ENCODE results near the gene DCLK2.
"Not testable (repeated sequence)": the region's sequence is repeated elsewhere in the genome, so short reads cannot be mapped to it uniquely, and the experiment has no call there.

Gene DCLK2

GRCh38 chr4:150164055-150164454 lies 85.8 kb downstream of the DCLK2 start:
- no peak for DNase-seq
- TF ChIP-seq GATA1 (IDR thresholded peaks at IDR 0.05; ENCODE audit: low read depth, low read length) (no peak), POLR2A (IDR thresholded peaks at IDR 0.05; ENCODE audit: low read length) (no peak)

DNA sequence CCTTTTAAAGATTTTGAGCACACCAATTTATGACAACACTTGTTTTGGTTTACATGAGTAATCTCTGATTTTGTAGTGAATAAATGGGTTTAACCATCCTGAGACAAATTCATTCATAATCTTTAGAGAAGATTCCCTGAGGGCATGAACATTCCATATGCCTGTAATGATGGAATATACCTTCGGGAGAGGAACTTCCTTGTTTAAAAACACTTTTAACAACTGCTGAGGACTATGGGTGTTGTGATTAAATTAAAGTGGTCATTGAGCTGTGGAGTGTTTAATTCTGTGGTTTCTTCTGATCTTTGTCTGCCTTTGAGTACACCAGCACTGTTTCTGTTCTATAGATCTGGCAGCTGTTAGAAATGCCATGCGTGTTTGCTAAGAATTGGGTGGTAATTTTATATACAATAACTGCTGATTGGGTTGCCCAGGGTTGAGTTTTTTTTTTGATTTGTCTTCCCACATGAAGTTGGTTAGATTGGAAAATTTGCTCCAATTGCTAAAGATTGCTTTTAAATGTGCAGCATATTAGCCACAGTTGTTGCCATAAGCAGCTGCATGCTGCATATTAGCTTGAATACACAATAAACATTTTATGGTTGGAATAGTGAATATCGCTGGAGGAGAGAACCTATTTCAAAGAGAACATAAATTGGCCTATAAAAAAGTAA lies 86.8 kb downstream of the DCLK2 start:
- no peak for DNase-seq
- TF ChIP-seq POLR2A (IDR thresholded peaks at IDR 0.05; ENCODE audit: low read length) (no peak), GATA1 (IDR thresholded peaks at IDR 0.05; ENCODE audit: low read depth, low read length) (no peak)

DNA sequence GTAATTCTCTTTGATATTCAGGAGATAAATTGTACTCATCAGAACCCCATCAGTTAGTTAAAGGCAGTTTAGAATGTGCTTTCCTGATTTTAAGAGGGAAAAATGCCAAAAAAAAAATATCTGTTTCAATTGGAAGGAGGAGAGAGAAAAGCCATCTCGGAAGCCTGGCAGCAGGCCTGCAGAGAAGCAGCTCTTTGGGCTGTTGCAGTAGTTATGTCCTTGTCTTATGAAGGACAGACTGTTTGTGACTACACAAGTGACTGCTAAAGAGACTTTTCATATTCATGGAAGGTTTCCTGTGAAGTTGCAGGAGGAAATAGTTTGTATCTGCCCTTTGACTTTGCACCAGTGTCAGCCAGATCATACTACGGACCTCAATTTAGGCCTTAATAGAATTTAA lies 88.8 kb downstream of the DCLK2 start:
- TF ChIP-seq GATA1 (IDR thresholded peaks at IDR 0.05; ENCODE audit: low read depth, low read length) (no peak), POLR2A (IDR thresholded peaks at IDR 0.05; ENCODE audit: low read length) (no peak)
- no peak for DNase-seq

- DNase-seq: no peak
- TF ChIP-seq POLR2A (IDR thresholded peaks at IDR 0.05; ENCODE audit: low read length) (no peak), GATA1 (IDR thresholded peaks at IDR 0.05; ENCODE audit: low read depth, low read length) (no peak)
Observed at GRCh38 chr4:150173432-150173861, 95.2 kb downstream of the DCLK2 start.

DNA sequence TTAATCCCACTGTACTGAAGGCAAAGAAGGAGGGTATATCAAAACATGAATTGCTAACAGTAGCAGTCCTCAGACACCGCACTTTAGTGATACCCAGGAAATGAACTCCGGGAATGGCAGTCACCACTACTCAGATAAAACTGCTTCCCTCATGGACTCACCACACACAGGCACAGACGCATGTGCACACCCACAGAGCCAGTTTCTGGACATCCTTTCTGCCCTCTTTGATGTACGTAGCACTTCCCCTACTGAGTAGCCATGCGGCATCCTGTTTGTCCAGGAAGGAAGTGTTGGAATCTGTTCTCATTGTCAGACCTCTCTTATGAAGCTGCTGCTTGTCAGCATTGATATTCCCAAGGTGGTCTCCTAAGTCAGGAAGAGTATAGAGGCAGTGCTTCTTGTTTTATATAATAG lies 95.7 kb downstream of the DCLK2 start:
- TF ChIP-seq POLR2A (IDR thresholded peaks at IDR 0.05; ENCODE audit: low read length) (no peak), GATA1 (IDR thresholded peaks at IDR 0.05; ENCODE audit: low read depth, low read length) (no peak)
- DNase-seq: no peak

DNA sequence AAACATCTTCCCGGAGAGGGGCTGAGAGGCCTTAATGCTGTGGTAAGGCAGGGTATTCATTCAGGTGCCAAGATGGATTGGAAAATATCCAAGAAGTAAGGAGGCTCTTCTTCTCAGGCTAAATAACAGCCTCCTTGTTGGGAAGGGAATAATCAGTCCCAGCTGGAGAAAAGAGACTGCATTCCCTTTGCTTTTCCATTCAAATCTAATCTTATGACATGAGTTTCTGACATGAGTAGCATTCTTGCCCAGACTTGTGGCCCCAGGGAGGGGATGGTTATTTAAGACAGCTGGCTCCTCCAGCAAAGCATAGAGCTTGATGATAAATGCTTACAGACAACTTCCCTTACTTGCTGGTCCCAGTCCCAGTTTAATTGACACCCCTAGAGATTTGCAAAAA lies 98.3 kb downstream of the DCLK2 start:
- TF ChIP-seq GATA1 (IDR thresholded peaks at IDR 0.05; ENCODE audit: low read depth, low read length) (no peak), POLR2A (IDR thresholded peaks at IDR 0.05; ENCODE audit: low read length) (no peak)
- no peak for DNase-seq

DNA sequence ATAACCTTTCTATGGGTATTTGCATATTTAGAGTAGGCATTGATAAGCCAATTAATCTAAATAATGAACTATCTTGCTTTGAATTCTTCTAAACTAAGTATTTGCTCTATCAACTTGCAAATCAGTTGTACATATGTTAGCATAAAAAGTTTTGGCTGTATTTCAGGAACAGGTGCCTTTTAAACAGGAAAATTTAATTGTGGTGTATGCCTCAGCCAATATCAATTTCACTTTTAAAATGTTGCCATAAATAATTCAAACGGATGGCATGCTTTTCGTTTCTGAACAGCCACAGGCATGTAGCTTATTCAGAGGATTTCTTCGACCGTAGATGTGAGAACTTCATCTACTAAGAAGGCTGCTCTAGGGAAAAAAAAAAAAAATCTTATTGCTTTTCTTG lies 99.9 kb downstream of the DCLK2 start:
- DNase-seq: no peak
- no peak for TF ChIP-seq POLR2A (IDR thresholded peaks at IDR 0.05; ENCODE audit: low read length)
- no peak for TF ChIP-seq GATA1 (IDR thresholded peaks at IDR 0.05; ENCODE audit: low read depth, low read length)

GRCh38 chr4:150181536-150181935 lies 103.3 kb downstream of the DCLK2 start:
- TF ChIP-seq POLR2A (IDR thresholded peaks at IDR 0.05; ENCODE audit: low read length) (no peak), GATA1 (IDR thresholded peaks at IDR 0.05; ENCODE audit: low read depth, low read length) (no peak)
- DNase-seq: no peak

GRCh38 chr4:150182794-150183193 lies 104.5 kb downstream of the DCLK2 start:
- TF ChIP-seq GATA1 (IDR thresholded peaks at IDR 0.05; ENCODE audit: low read depth, low read length): no peak
- TF ChIP-seq POLR2A (IDR thresholded peaks at IDR 0.05; ENCODE audit: low read length): no peak
- no peak for DNase-seq

DNA sequence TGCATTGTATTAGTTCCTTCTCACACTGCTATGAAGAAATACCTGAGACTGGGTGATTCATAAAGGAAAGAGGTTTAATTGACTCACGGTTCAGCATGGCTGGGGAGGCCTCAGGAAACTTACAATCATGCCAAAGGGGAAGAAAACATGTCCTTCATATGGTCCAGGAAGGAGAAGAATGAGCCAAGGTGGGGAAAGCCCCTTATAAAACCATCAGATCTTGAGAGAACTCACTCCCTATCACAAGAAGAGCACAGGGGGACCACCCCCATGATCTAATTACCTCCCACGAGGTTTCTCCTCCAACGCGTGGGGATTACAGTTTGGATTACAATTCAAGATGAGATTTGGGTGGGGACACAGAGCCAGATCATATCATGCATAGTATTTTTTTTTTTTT lies 106.8 kb downstream of the DCLK2 start:
- DNase-seq: not testable (repeated sequence)

DNA sequence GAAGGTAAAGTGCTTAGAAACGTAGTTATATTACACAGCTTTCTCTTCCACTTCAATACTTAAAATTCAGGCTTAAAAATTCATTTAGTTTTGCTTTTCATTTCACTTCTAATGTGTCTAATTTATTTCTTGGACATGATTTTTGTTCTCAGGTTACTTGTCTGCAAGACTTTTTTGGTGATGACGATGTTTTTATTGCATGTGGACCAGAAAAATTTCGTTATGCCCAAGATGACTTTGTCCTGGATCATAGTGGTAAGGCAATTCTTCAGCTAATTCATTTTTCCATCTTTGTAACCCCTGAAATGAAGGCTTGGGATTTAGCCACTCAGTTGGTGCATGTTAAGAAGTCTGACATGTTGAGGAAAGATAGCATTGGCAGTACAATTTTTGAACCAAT lies 114.7 kb downstream of the DCLK2 start:
- no peak for TF ChIP-seq POLR2A (IDR thresholded peaks at IDR 0.05; ENCODE audit: low read length)
- TF ChIP-seq GATA1 (IDR thresholded peaks at IDR 0.05; ENCODE audit: low read depth, low read length): no peak
- DNase-seq: no peak

DNA sequence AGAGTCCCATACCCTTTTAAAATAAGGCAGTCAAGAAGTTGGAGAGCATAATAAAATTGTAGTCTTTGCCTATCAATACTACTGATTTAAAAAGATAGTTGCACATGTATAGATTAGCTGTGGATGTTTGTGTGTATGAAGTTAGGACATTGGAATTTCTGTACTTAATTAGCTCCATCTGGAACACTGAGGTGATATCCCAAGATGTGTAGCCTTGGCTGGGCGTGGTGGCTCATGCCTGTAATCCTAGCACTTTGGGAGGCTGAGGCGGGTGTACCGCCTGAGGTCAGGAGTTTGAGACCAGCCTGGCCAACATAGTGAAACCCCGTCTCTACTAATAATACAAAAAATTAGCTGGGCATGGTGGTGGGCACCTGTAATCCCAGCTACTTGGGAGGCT lies 119.0 kb downstream of the DCLK2 start:
- DNase-seq: not testable (repeated sequence)

DNA sequence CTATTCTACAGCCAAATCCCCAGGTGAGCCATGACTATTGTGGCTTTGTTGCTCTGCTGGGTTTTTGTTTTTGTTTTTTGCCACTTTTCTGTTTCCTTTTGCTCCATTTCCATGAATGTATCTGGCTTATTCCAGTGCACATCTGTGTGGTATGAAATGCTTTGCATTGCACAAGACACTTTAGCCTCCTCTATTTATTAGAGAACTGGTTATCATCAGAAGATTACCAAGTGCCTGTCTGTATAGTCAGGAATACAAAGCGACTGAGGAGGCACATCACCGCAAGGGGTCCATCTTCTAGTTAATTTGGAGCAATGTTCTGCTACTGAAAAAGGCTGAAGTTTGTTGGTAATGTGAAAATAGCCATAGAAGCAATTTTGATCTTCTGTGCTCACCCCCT lies 120.8 kb downstream of the DCLK2 start:
- no peak for TF ChIP-seq GATA1 (IDR thresholded peaks at IDR 0.05; ENCODE audit: low read depth, low read length)
- TF ChIP-seq POLR2A (IDR thresholded peaks at IDR 0.05; ENCODE audit: low read length): no peak
- DNase-seq: no peak

DNA sequence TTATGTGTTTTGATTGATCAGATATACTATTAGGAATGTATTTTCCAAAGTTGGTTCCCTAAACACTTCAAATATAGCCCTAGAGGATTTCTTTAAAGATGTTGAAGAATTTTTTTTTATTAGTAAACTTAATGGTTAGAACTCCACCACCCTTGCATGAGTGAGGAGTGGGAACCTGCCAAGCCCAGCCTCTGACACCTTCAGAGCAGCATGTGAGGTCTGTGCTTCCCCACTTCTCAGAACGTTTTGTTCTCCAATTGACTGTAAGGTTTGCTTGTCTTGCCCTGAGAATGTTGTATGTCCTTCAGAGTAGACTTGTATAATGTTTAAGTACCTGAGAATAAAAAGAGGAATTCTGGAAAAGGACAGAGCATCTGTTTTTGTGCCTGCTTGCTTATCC lies 126.8 kb downstream of the DCLK2 start:
- DNase-seq: no peak
- TF ChIP-seq POLR2A (IDR thresholded peaks at IDR 0.05; ENCODE audit: low read length) (no peak), GATA1 (IDR thresholded peaks at IDR 0.05; ENCODE audit: low read depth, low read length) (no peak)

GRCh38 chr4:150206265-150206664 lies 128.0 kb downstream of the DCLK2 start:
- no peak for DNase-seq
- no peak for TF ChIP-seq POLR2A (IDR thresholded peaks at IDR 0.05; ENCODE audit: low read length)
- TF ChIP-seq GATA1 (IDR thresholded peaks at IDR 0.05; ENCODE audit: low read depth, low read length): no peak

- DNase-seq: no peak
- TF ChIP-seq GATA1 (IDR thresholded peaks at IDR 0.05; ENCODE audit: low read depth, low read length) (no peak), POLR2A (IDR thresholded peaks at IDR 0.05; ENCODE audit: low read length) (no peak)
Observed at GRCh38 chr4:150206954-150207353, 128.7 kb downstream of the DCLK2 start.

Measured in erythroblast (primary cell).